OCI-LY1 (cell line): ENCODE results near the gene XRCC4.

Experiments
- H2AFZ ChIP-seq: fragments of 200-600 bp; sonication (generic), shearing (Covaris generic); 2 replicates; pipeline ENCODE4 v1.6.0; 2014; ENCODE audit warnings: antibody characterized with exemption, mild to moderate bottlenecking, low read length
- H3F3A ChIP-seq: fragments of 200-600 bp; sonication (generic), shearing (Covaris generic); 2 replicates; pipeline ENCODE4 v1.6.0; 2014; ENCODE audit warnings: mild to moderate bottlenecking, antibody characterized with exemption, low read length, moderate library complexity; ENCODE audit not compliant: insufficient read depth
- H3K27ac ChIP-seq: fragments of 200-600 bp; sonication (generic); 2 replicates; pipeline ENCODE4 v1.5.1; 2014; ENCODE audit warnings: low read length, mixed run types, mild to moderate bottlenecking, low read depth; ENCODE audit not compliant: poor library complexity, severe bottlenecking
- H3K27me3 ChIP-seq: fragments of 200-600 bp; sonication (generic); 2 replicates; pipeline ENCODE4 v1.6.0; 2014; ENCODE audit warnings: antibody characterized with exemption, mild to moderate bottlenecking, low read length, moderate library complexity; ENCODE audit not compliant: insufficient read depth
- H3K36me3 ChIP-seq: fragments of 200-600 bp; sonication (generic); 2 replicates; pipeline ENCODE4 v1.6.1; 2014; ENCODE audit warnings: mild to moderate bottlenecking, antibody characterized with exemption, low read length, moderate library complexity, mixed read lengths; ENCODE audit not compliant: insufficient read depth
- H3K4me1 ChIP-seq: fragments of 200-600 bp; sonication (generic); 2 replicates; pipeline ENCODE4 v1.5.1; 2014; ENCODE audit warnings: mild to moderate bottlenecking, low read length, moderate library complexity; ENCODE audit not compliant: insufficient read depth, severe bottlenecking
- H3K4me2 ChIP-seq: fragments of 200-600 bp; sonication (generic), shearing (Covaris generic); 2 replicates; pipeline ENCODE4 v1.6.1; 2014; ENCODE audit warnings: low read length
- H3K4me3 ChIP-seq: fragments of 200-600 bp; sonication (generic); 2 replicates; pipeline ENCODE4 v1.5.1; 2014; ENCODE audit warnings: low read length, low read depth, mild to moderate bottlenecking, mixed read lengths; ENCODE audit not compliant: poor library complexity, severe bottlenecking
- H3K79me2 ChIP-seq: fragments of 200-600 bp; shearing (Covaris generic); 2 replicates; pipeline ENCODE4 v1.6.1; 2016; ENCODE audit warnings: mixed run types, low read length, mixed read lengths; ENCODE audit not compliant: insufficient read depth
- H3K9ac ChIP-seq: fragments of 200-600 bp; sonication (generic), shearing (Covaris generic); 2 replicates; pipeline ENCODE4 v1.6.1; 2014; ENCODE audit warnings: mild to moderate bottlenecking, low read length, mixed read lengths
- H3K9me2 ChIP-seq: fragments of 200-600 bp; sonication (generic), shearing (Covaris generic); 2 replicates; pipeline ENCODE4 v1.6.1; 2014; ENCODE audit warnings: low read depth, mild to moderate bottlenecking, low read length, mixed read lengths
- H3K9me3 ChIP-seq: fragments of 200-600 bp; shearing (Covaris generic); 2 replicates; pipeline ENCODE4 v1.6.1; 2014; ENCODE audit warnings: low read length, mixed read lengths
- H4K20me1 ChIP-seq: fragments of 200-600 bp; sonication (generic), shearing (Covaris generic); 2 replicates; pipeline ENCODE4 v1.6.0; 2016; ENCODE audit warnings: mild to moderate bottlenecking, low read length; ENCODE audit not compliant: insufficient read depth
- CTCF ChIP-seq: fragments of 200-600 bp; sonication (generic), shearing (Covaris generic); IDR thresholded peaks from 2 replicates; pipeline ENCODE4 v1.5.1; 2017; ENCODE audit warnings: mild to moderate bottlenecking, antibody characterized with exemption, low read length, moderate library complexity, mixed read lengths
- EZH2 ChIP-seq: fragments of 200-600 bp; sonication (generic), shearing (Covaris generic); IDR thresholded peaks from 2 replicates; pipeline ENCODE4 v1.8.0; 2017; ENCODE audit warnings: borderline replicate concordance, mixed run types, mild to moderate bottlenecking, antibody characterized with exemption, low read length, moderate library complexity, mixed read lengths

XRCC4 gene

GRCh38 chr5:83370957-83371356 is 293.6 kb downstream of the XRCC4 start:
- H3K27me3 ChIP-seq, result no peaks in the 10 kb centered on the region
- no peaks in the 10 kb centered on the region for H3K36me3 ChIP-seq
- no peaks in the 10 kb centered on the region for H3K9me3 ChIP-seq
- H3K27ac ChIP-seq, result no peak overlapping the region
- no peak overlapping the region for H2AFZ ChIP-seq
- no peaks in the 10 kb centered on the region for H3F3A ChIP-seq
- H3K9ac ChIP-seq, result no peak overlapping the region
- no peaks in the 10 kb centered on the region for H3K79me2 ChIP-seq
- H3K4me1 ChIP-seq, result no peaks in the 10 kb centered on the region
- no peaks in the 10 kb centered on the region for H3K9me2 ChIP-seq
- no peak for TF ChIP-seq EZH2
- TF ChIP-seq CTCF, result no peak
- no peak overlapping the region for H3K4me3 ChIP-seq
- no peak overlapping the region for H3K4me2 ChIP-seq
- no peaks in the 10 kb centered on the region for H4K20me1 ChIP-seq

- Histone ChIP-seq H3K4me3 (no peak overlapping the region), H3K4me2 (no peak overlapping the region), H3K9me3 (no peaks in the 10 kb centered on the region), H3F3A (no peaks in the 10 kb centered on the region), H3K9ac (no peak overlapping the region), H3K36me3 (no peaks in the 10 kb centered on the region), H3K9me2 (no peaks in the 10 kb centered on the region), H3K79me2 (no peaks in the 10 kb centered on the region), H3K27me3 (no peaks in the 10 kb centered on the region), H3K27ac (no peak overlapping the region), H3K4me1 (no peaks in the 10 kb centered on the region), H4K20me1 (no peaks in the 10 kb centered on the region), H2AFZ (no peak overlapping the region)
- TF ChIP-seq CTCF, result no peak
- no peak for TF ChIP-seq EZH2
Measured at GRCh38 chr5:83371726-83372125, 294.4 kb downstream of the XRCC4 start.

- H3K9me3 ChIP-seq, result no peaks in the 10 kb centered on the region
- H3K4me3 ChIP-seq, result no peak overlapping the region
- no peaks in the 10 kb centered on the region for H3K9me2 ChIP-seq
- no peaks in the 10 kb centered on the region for H3K27me3 ChIP-seq
- no peaks in the 10 kb centered on the region for H3K79me2 ChIP-seq
- no peak overlapping the region for H2AFZ ChIP-seq
- H3K4me1 ChIP-seq, result no peaks in the 10 kb centered on the region
- H3K4me2 ChIP-seq, result no peak overlapping the region
- no peak overlapping the region for H3K27ac ChIP-seq
- no peaks in the 10 kb centered on the region for H3K36me3 ChIP-seq
- TF ChIP-seq EZH2, result no peak
- no peak for TF ChIP-seq CTCF
- no peaks in the 10 kb centered on the region for H4K20me1 ChIP-seq
- no peak overlapping the region for H3K9ac ChIP-seq
- no peaks in the 10 kb centered on the region for H3F3A ChIP-seq
Measured at GRCh38 chr5:83374547-83374946, 297.2 kb downstream of the XRCC4 start.
